Vagina (tissue), 2 donors: ENCODE measurements around the gene TSPAN32. TPM values are rescaled to one million over a fixed set of nuclear protein-coding genes. Genes with fewer than 3 reads are reported as not detected.

Experiments used
- DNase-seq, 2 donors: peaks; one replicate each; pipeline ENCODE4 v3.0.0-alpha.2; 2017; ENCODE audit errors: extremely low spot score in 2 of 2
- H3K27ac ChIP-seq: fragments of 200-600 bp; sonication (generic); one replicate; pipeline ENCODE4 v1.5.1; 2019
- H3K27me3 ChIP-seq: fragments of 200-600 bp; sonication (generic); one replicate; pipeline ENCODE4 v1.5.1; 2019
- H3K36me3 ChIP-seq, 2 donors: fragments of 200-600 bp; sonication (generic); one replicate each; pipeline ENCODE4 v1.5.1; 2017 to 2019
- H3K4me1 ChIP-seq: fragments of 200-600 bp; sonication (generic); one replicate; pipeline ENCODE4 v1.5.1; 2019
- H3K4me3 ChIP-seq, 2 donors: fragments of 200-600 bp; sonication (generic); 1 replicate in 1 of 2; 2 replicates in 1 of 2; pipeline ENCODE4 v1.5.1; 2016 to 2019
- H3K9me3 ChIP-seq: fragments of 200-600 bp; sonication (generic); one replicate; pipeline ENCODE4 v1.5.1; 2019
- CTCF ChIP-seq, 3 experiments: fragments of 450-650 bp in 2 of 3; fragments of 200-600 bp in 1 of 3; sonication (generic) in 1 of 3; IDR thresholded peaks; one replicate each; pipeline ENCODE4 v1.5.1; 2017 to 2019; ENCODE audit warnings: antibody characterized with exemption in 3 of 3, mild to moderate bottlenecking in 2 of 3, moderate library complexity in 2 of 3
- POLR2A ChIP-seq, 2 donors: fragments of 450-650 bp; IDR thresholded peaks; one replicate each; pipeline ENCODE4 v1.6.1; 2017; ENCODE audit warnings: antibody characterized with exemption in 2 of 2, mild to moderate bottlenecking in 2 of 2, moderate library complexity in 2 of 2
- POLR2AphosphoS5 ChIP-seq, 2 donors: sonication (generic); formaldehyde crosslinking; IDR thresholded peaks; one replicate each; pipeline ENCODE4 v1.9.0; 2017; ENCODE audit warnings: antibody characterized with exemption in 2 of 2, mild to moderate bottlenecking in 2 of 2, low read depth in 1 of 2; ENCODE audit not compliant: insufficient read depth in 1 of 2
- intact Hi-C: fragments of 100-400 bp; cut with DNase I; formaldehyde crosslinking; loops from one replicate; pipeline ENCODE4 v1.15.1; 2023
- total RNA-seq: library from RNA; depleted of rRNA; stranded (reverse); fragments of >200 nt; gene quantifications from one replicate; pipeline ENCODE4 v1.2.3, GENCODE V29; 2016

The TSPAN32 gene
- total RNA-seq, 1 donor from 2014 or later = 3.7 TPM

GRCh38 chr11:2264366-2265053 is 37.3 kb upstream of the TSPAN32 start:
- Histone ChIP-seq H3K4me1 (peaks cover 6% of the 10 kb centered on the region), H3K27me3 (no peaks in the 10 kb centered on the region), H3K9me3 (no peaks in the 10 kb centered on the region), H3K36me3 (no peaks in the 10 kb centered on the region), H3K4me3 (no peak overlapping the region), H3K27ac (no peak overlapping the region)
- TF ChIP-seq CTCF (IDR thresholded peaks at IDR 0.05) (no peak), POLR2AphosphoS5 (IDR thresholded peaks at IDR 0.05; ENCODE audit: insufficient read depth in 1 of 2, low read depth in 1 of 2) (no peak)
- DNase-seq = no peak
- intact Hi-C loops = no loop called here

- DNase-seq = no peak
- no peak overlapping the region for H3K27ac ChIP-seq
- no peaks in the 10 kb centered on the region for H3K36me3 ChIP-seq
- H3K9me3 ChIP-seq = no peaks in the 10 kb centered on the region
- peaks cover 12% of the 10 kb centered on the region for H3K4me1 ChIP-seq
- H3K27me3 ChIP-seq = peaks cover under 1% of the 10 kb centered on the region
- H3K4me3 ChIP-seq = no peak overlapping the region
- TF ChIP-seq POLR2AphosphoS5 (IDR thresholded peaks at IDR 0.05; ENCODE audit: insufficient read depth in 1 of 2, low read depth in 1 of 2) = no peak
- no peak for TF ChIP-seq POLR2A (IDR thresholded peaks at IDR 0.05)
- no peak for TF ChIP-seq CTCF (IDR thresholded peaks at IDR 0.05)
- intact Hi-C loops = no loop called here
Observed at GRCh38 chr11:2265396-2265795, 36.4 kb upstream of the TSPAN32 start.

DNA sequence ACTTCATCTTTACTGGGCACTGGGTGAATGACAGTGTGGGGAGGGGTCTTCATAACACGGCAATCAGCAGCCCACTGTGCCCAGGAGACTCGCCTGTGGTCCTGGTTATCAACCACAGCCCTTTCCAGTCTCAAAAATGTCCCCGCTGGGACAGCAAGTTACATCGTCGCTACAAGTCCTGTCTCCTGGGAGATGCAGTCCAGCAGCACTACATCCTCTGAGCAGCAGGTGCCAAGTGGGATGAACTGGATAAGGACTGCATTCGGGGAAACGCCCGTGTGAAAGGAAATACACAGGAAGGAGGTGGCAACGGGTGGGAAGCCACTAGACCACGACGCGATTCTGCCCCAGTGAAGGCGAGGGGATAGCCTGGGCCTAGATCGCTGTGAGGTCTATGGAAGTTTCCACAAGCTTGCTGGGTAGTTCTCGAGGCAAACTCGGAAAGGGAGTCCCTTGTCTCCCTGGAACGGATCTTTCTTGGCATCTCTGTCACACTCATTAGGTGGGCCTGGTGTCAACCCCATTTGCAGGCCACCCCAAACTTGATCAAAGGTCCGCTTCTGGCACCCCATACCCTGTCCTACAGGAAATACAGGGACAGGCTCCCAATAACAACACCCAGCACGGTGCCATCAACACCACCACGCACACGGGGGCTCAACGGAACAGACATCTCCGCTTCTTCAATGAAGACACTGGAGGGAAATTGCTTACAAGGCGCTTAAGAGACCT is 35.8 kb upstream of the TSPAN32 start:
- intact Hi-C loops = no loop called here
- Histone ChIP-seq H3K27me3 (peaks cover 7% of the 10 kb centered on the region), H3K9me3 (no peaks in the 10 kb centered on the region), H3K4me3 (no peak overlapping the region), H3K27ac (no peak overlapping the region), H3K36me3 (no peaks in the 10 kb centered on the region), H3K4me1 (peaks cover 18% of the 10 kb centered on the region)
- DNase-seq = peak; percentile 77 to 83
- TF ChIP-seq POLR2A (IDR thresholded peaks at IDR 0.05) (no peak), CTCF (IDR thresholded peaks at IDR 0.05) (no peak), POLR2AphosphoS5 (IDR thresholded peaks at IDR 0.05; ENCODE audit: insufficient read depth in 1 of 2, low read depth in 1 of 2) (no peak)

- no peak overlapping the region for H3K27ac ChIP-seq
Observed at GRCh38 chr11:2266586-2267305, 35.1 kb upstream of the TSPAN32 start.

More at GRCh38 chr11:2266586-2267305, 35.1 kb upstream of the TSPAN32 start:
- DNase-seq = peak in 1 of 2 donors; percentile 93
- Histone ChIP-seq H3K27me3 (peaks cover 7% of the 10 kb centered on the region), H3K4me3 (no peak overlapping the region), H3K36me3 (no peaks in the 10 kb centered on the region), H3K4me1 (peaks cover 22% of the 10 kb centered on the region), H3K9me3 (no peaks in the 10 kb centered on the region)
- intact Hi-C loops = no loop called here
- TF ChIP-seq POLR2A (IDR thresholded peaks at IDR 0.05) = no peak
- no peak for TF ChIP-seq CTCF (IDR thresholded peaks at IDR 0.05)
- TF ChIP-seq POLR2AphosphoS5 (IDR thresholded peaks at IDR 0.05; ENCODE audit: insufficient read depth in 1 of 2, low read depth in 1 of 2) = no peak
